Subcutaneous abdominal adipose tissue (tissue), 5 donors: ENCODE data around the gene B3GNT9.

Experiments
- H3K27ac ChIP-seq: one replicate; pipeline ENCODE4 v1.7.0; 2013; ENCODE audit warnings: low read depth, mild to moderate bottlenecking, inconsistent platforms, low read length, moderate library complexity
- H3K27me3 ChIP-seq, 5 donors: one replicate each; pipeline ENCODE4 v1.7.0; 2013; ENCODE audit warnings: low read length in 5 of 5, inconsistent platforms in 1 of 5; ENCODE audit not compliant: control insufficient read depth in 5 of 5, insufficient read depth in 4 of 5
- H3K36me3 ChIP-seq, 5 donors: one replicate each; pipeline ENCODE4 v1.7.0; 2013; ENCODE audit warnings: low read length in 5 of 5; ENCODE audit not compliant: control insufficient read depth in 5 of 5, insufficient read depth in 5 of 5
- H3K4me1 ChIP-seq, 5 donors: one replicate each; pipeline ENCODE4 v1.7.0; 2013; ENCODE audit warnings: low read length in 5 of 5, mild to moderate bottlenecking in 3 of 5, moderate library complexity in 1 of 5; ENCODE audit not compliant: control insufficient read depth in 5 of 5, insufficient read depth in 5 of 5
- H3K4me3 ChIP-seq, 5 donors: one replicate each; pipeline ENCODE4 v1.7.0; 2013; ENCODE audit warnings: low read length in 5 of 5, low read depth in 1 of 5
- H3K9ac ChIP-seq, 5 donors: one replicate each; pipeline ENCODE4 v1.7.0; 2013; ENCODE audit warnings: low read length in 5 of 5, mild to moderate bottlenecking in 4 of 5, moderate library complexity in 3 of 5
- H3K9me3 ChIP-seq, 5 donors: one replicate each; pipeline ENCODE4 v1.7.0; 2013; ENCODE audit warnings: low read length in 5 of 5; ENCODE audit not compliant: control insufficient read depth in 5 of 5
- donor health status: healthy.
- donor health status: healthy.
- donor health status: healthy.
- donor health status: healthy.
- donor health status: healthy.

The B3GNT9 gene

GRCh38 chr16:67155295-67156142, 4.7 kb upstream of the B3GNT9 start:
- Histone ChIP-seq H3K9ac (no peak overlapping the region), H3K27me3 (no peaks in the 10 kb centered on the region), H3K9me3 (no peaks in the 10 kb centered on the region), H3K4me1 (peaks cover 0 to 40% (median 31%) of the 10 kb centered on the region in 5 donors), H3K4me3 (peak overlapping the region in 2 of 5 donors; percentile 39 to 48), H3K36me3 (peaks cover 0 to 3% (median 0%) of the 10 kb centered on the region in 5 donors), H3K27ac (no peak overlapping the region)

DNA sequence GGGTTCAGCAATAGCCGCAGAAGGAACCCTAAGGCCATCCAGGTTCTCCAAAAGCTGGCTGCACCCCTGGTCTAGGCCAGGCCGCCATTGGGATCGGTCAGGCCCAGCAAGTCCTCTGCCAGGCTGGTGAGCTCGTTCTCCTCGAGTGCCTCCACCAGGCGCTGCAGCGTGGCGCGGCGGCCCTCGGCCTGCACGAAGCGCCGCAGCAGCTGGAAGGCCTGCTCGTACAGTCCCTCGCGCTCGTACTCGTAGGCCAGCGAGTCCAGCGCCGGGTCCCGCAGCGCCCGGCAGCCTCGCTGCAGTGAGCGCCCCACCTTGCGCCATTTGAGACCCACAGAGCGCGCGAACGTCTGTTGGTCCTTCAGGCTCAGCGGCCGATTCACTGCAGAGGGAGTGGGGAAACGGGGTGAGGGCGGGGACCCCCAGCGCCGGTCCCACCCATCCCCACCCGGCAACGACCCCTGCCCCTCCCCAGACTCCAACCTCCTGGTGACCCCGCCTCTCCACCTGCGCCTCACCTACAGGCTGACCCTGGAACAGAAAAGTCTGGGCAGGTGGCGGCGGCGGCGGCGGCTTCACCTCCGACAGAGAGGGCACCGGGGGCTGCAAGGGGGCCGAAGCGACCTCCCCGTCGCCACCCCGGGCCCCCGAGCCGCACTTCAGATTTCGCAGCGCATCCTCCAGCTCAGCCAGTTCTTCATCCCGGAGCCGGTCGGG, 3.9 kb upstream of the B3GNT9 start:
- Histone ChIP-seq H3K27ac (no peak overlapping the region), H3K36me3 (peaks cover 0 to 3% (median 0%) of the 10 kb centered on the region in 5 donors), H3K4me1 (peaks cover 0 to 41% (median 30%) of the 10 kb centered on the region in 5 donors), H3K4me3 (peak overlapping the region in 2 of 5 donors; percentile 39 to 48), H3K27me3 (no peaks in the 10 kb centered on the region), H3K9ac (no peak overlapping the region), H3K9me3 (no peaks in the 10 kb centered on the region)

GRCh38 chr16:67151431-67152097, 766 bp upstream of the B3GNT9 start:
- Histone ChIP-seq H3K9ac (peak overlapping the region in 3 of 5 donors; percentile 29 to 72 (median 32)), H3K36me3 (peaks cover 0 to 28% (median 21%) of the 10 kb centered on the region in 5 donors), H3K4me3 (peak overlapping the region in 3 of 5 donors; percentile 58 to 73 (median 71)), H3K27ac (no peak overlapping the region), H3K4me1 (peaks cover 0 to 27% (median 19%) of the 10 kb centered on the region in 5 donors), H3K9me3 (no peaks in the 10 kb centered on the region), H3K27me3 (no peaks in the 10 kb centered on the region)

DNA sequence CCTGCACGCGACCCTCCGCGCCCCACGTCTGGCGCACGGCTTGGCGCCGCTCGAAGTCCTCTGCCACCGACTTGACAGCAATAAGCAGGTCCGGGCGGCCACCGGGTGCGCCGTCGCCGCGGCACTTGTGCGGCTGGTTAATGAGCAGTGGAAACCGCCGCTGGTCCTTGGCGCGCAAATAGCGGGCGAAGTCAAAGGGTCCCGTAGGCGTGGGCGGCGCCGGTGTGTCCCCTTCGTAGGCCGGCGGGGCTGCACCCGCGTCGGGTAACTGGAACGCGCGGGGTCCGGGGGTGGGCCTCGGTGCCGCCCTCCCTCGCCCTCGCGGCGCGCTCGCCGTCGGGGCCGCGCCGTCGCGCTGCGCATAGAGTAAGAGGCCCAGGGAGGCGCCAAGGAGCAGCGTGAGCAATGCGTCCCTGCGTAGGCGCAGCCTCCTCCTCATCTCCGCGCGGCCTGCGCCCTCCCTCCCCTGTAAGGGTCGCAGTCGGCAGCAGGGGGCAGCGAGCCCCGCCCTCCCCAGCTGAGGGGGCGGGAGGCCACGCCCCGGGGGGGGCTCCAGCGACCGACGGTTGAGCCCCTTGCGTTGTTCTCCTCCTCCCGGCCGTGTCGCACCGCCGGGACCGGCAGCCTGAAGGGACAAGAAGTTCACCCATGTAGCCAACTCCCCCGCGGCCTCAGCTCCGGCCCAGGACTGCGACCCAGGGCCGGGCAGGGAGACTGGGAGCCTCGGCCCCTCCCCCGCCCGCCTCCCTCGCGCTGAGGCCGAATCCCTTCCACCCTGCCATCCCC, 558 bp downstream of the B3GNT9 start:
- peaks cover 0 to 23% (median 15%) of the 10 kb centered on the region in 5 donors for H3K4me1 ChIP-seq
- H3K9me3 ChIP-seq, result no peaks in the 10 kb centered on the region
- H3K9ac ChIP-seq, result peak overlapping the region in 2 of 5 donors; percentile 29 to 72
- H3K36me3 ChIP-seq, result peaks cover 0 to 42% (median 35%) of the 10 kb centered on the region in 5 donors
- H3K27me3 ChIP-seq, result no peaks in the 10 kb centered on the region
- H3K4me3 ChIP-seq, result peak overlapping the region in 4 of 5 donors; percentile 58 to 81 (median 72)
- no peak overlapping the region for H3K27ac ChIP-seq

DNA sequence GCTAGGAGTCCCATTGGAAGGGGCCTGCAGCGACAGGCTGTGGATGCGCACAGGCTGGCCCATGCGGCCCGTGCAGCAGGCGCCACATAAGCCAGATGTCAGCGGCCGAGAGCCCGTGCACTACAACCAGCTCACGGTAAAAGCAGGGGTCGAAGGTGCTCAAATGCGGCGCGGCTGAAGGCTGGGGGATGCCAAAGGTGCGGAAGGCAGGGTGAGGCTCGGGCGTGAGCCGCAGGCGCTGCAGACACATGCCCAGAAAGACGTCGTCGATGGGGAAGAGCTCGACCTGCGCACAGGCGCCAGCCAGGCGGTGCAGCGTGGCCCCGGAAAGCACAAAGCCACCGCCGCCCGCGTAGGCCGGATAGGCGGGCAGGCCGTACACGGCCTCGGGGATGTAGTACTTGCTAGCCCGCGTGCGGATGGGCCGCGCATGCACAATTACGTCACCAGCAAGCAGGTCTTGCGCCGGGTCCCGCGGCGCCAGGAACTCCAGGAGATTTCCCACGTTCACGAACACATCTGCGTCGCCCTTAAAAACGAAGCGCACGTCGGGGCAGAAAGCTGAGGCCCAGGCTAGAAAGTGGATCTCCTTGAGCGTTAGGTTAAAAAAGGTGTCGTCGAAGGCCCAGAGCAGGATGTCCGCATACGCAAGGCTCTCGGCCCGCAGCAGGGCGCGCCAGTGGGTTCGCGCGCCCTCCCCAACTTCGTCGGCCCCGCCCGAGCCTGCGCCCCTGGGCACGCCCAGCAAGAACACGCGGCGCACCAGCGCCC, 1.3 kb downstream of the B3GNT9 start:
- H3K9ac ChIP-seq, result no peak overlapping the region

GRCh38 chr16:67148656-67149275, 2.0 kb downstream of the B3GNT9 start:
- Histone ChIP-seq H3K9me3 (no peaks in the 10 kb centered on the region), H3K9ac (no peak overlapping the region), H3K4me3 (no peak overlapping the region), H3K27ac (no peak overlapping the region), H3K36me3 (peaks cover 4 to 54% (median 48%) of the 10 kb centered on the region in 5 donors), H3K27me3 (no peaks in the 10 kb centered on the region), H3K4me1 (peaks cover 0 to 19% (median 12%) of the 10 kb centered on the region in 5 donors)

More for the DNA sequence above, 1.3 kb downstream of the B3GNT9 start:
- H3K9me3 ChIP-seq, result no peaks in the 10 kb centered on the region
- H3K27ac ChIP-seq, result no peak overlapping the region
- H3K4me3 ChIP-seq, result peak overlapping the region in 1 of 5 donors; percentile 73
- H3K36me3 ChIP-seq, result peaks cover 0 to 47% (median 42%) of the 10 kb centered on the region in 5 donors
- no peaks in the 10 kb centered on the region for H3K27me3 ChIP-seq
- peaks cover 0 to 19% (median 12%) of the 10 kb centered on the region in 5 donors for H3K4me1 ChIP-seq

DNA sequence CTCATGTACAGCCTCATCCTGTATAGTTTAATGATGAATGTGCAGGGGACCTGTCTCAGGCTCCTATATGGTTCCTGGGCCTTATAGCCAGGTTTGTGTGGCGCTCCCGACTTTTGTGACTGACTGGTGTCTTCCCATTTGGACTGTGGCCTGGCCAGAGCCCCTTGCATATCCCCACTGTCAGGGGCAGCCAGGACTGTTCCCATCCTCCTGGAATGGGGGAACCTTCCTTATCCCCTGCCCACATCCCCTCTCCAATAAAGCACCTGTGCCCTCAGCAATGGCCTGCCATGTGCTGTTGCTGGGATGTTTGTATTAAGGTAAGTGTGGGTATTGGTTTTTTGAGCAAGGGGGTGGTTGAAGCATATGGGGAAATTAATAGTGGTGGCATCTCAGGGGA, 2.6 kb downstream of the B3GNT9 start:
- H3K4me1 ChIP-seq, result peaks cover 0 to 19% (median 12%) of the 10 kb centered on the region in 5 donors
- no peak overlapping the region for H3K9ac ChIP-seq
- H3K9me3 ChIP-seq, result no peaks in the 10 kb centered on the region
- H3K27ac ChIP-seq, result no peak overlapping the region
- H3K27me3 ChIP-seq, result no peaks in the 10 kb centered on the region
- no peak overlapping the region for H3K4me3 ChIP-seq
- peaks cover 4 to 59% (median 53%) of the 10 kb centered on the region in 5 donors for H3K36me3 ChIP-seq

DNA sequence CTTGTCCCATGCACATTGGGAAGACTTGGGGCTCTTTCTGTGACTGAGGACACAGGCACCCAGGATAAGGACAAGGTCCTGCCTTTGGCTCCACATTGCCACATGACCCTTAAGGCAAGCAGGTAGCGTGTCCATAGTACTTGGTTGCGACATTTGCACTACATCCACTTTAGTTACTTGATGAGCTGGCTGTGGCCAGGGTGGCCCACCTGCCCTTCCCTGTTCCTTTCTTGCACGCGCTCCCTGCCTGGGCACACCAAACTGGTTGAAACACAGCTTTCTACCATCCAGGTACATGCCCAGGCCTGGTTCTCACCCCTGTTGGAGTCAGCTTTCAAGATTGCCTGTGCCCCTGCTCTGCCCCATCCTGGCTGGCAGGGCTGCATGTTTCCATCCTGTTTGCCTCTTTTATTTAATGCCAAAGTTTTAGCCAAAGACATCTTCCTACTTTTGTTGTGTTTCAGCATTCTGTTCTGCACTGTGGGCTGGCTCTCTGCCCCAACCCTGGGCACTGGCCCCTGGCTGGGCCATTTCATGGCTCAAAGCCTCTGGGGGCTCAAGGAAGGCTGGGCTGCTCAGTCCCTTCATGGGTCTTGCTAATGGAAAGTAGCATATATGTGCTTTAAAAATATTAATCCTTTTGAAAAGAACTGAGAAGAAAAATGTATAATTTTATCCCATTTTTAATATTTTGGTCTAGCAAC, 3.2 kb downstream of the B3GNT9 start:
- peaks cover 4 to 65% (median 59%) of the 10 kb centered on the region in 5 donors for H3K36me3 ChIP-seq
- H3K27me3 ChIP-seq, result no peaks in the 10 kb centered on the region
- H3K9ac ChIP-seq, result peak overlapping the region in 1 of 5 donors; percentile 12
- H3K4me3 ChIP-seq, result no peak overlapping the region
- H3K9me3 ChIP-seq, result no peaks in the 10 kb centered on the region
- H3K27ac ChIP-seq, result no peak overlapping the region
- H3K4me1 ChIP-seq, result peaks cover 0 to 19% (median 12%) of the 10 kb centered on the region in 5 donors
